Brain microvascular endothelial cell (primary cell): ENCODE data around the gene PPP3R1.

ENCODE experiments used
- DNase-seq: peaks from one replicate; pipeline ENCODE4 v3.0.0-alpha.2; 2020
- H3K27ac ChIP-seq: fragments of 250-450 bp; sonication (Bioruptor Pico); 2 replicates; pipeline ENCODE4 v1.5.1; 2020; ENCODE audit warnings: mild to moderate bottlenecking, moderate library complexity
- H3K27me3 ChIP-seq: fragments of 250-450 bp; sonication (Bioruptor Pico); replicated peaks from 2 replicates; pipeline ENCODE4 v1.5.1; 2020; ENCODE audit warnings: mild to moderate bottlenecking
- H3K36me3 ChIP-seq: fragments of 250-450 bp; sonication (Bioruptor Pico); replicated peaks from 2 replicates; pipeline ENCODE4 v1.5.1; 2020; ENCODE audit warnings: mild to moderate bottlenecking
- H3K4me3 ChIP-seq: 2 replicates; pipeline ENCODE4 v1.5.1; 2011; ENCODE audit warnings: low read depth, mild to moderate bottlenecking, control low read depth, low read length, moderate library complexity
- in situ Hi-C: cut with HindIII; loops from 2 replicates; pipeline ENCODE4 v1.10.0; 2017; ENCODE audit warnings: low sequenced_read_pairs, low pct_ligation_motif_present
- TF ChIP-seq, protein P1 (sequence below): IDR thresholded peaks from 2 replicates; pipeline ENCODE4 v1.5.1; 2011; ENCODE audit warnings: low read depth, mild to moderate bottlenecking, moderate library complexity, low read length, control low read depth, inconsistent platforms; ENCODE audit errors: missing control alignments

PPP3R1 gene

DNA sequence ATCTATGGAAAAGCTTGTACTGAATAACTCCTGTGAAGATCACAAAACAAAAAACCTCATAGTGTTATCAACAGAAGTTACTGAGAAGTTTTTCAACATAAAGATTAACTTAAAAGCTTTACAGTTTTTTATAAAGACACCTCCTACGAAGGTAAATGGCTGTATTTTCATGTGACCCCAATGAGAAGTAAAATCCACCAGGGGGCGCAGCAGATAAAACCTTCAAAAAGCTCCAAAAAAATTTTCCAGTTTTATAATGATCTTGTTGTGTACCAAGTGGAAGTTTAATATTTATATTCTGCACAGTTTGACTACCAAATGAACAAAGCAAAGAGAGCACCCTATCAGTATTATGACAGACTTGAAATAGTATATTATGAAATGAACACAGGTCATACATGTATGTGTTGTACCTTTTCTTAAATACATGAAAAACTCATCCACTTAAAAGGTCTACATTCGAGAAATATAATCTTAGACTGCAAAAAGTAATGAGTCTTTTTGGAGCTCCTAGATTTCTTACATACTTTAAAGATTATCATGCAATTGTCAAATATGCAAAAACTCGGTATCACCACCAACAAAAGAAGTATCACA is 56.1 kb downstream of the PPP3R1 start:
- Histone ChIP-seq H3K36me3 (no peaks in the 10 kb centered on the region), H3K4me3 (no peak overlapping the region), H3K27ac (no peak overlapping the region), H3K27me3 (no peaks in the 10 kb centered on the region)
- TF ChIP-seq, protein P1, sequence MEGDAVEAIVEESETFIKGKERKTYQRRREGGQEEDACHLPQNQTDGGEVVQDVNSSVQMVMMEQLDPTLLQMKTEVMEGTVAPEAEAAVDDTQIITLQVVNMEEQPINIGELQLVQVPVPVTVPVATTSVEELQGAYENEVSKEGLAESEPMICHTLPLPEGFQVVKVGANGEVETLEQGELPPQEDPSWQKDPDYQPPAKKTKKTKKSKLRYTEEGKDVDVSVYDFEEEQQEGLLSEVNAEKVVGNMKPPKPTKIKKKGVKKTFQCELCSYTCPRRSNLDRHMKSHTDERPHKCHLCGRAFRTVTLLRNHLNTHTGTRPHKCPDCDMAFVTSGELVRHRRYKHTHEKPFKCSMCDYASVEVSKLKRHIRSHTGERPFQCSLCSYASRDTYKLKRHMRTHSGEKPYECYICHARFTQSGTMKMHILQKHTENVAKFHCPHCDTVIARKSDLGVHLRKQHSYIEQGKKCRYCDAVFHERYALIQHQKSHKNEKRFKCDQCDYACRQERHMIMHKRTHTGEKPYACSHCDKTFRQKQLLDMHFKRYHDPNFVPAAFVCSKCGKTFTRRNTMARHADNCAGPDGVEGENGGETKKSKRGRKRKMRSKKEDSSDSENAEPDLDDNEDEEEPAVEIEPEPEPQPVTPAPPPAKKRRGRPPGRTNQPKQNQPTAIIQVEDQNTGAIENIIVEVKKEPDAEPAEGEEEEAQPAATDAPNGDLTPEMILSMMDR = no peak
- peak; percentile 33 for DNase-seq
- in situ Hi-C loops = no loop called here

DNA sequence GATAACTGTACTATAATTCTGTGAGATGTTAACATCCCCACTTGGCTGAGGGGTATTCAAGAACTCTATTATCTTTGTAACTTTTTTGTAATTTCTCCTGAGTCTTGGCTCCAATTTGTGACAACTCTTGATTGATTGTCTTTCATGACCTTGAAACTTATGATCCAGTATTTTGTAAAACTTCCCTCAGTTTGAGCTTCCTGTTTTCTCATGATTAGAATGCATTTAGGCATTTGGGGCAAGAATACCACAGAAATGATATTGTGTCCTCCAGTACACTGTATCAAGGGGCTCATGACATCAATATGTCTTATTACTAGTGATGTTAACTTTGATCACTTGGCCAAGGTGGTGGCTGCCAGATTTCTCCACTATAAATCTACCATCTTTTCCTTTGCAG is 57.2 kb downstream of the PPP3R1 start:
- no peaks in the 10 kb centered on the region for H3K27me3 ChIP-seq
- H3K27ac ChIP-seq = no peak overlapping the region
- no peak for DNase-seq
- H3K4me3 ChIP-seq = no peak overlapping the region
- in situ Hi-C loops = no loop called here
- TF ChIP-seq, protein P1 = no peak
- no peaks in the 10 kb centered on the region for H3K36me3 ChIP-seq

DNA sequence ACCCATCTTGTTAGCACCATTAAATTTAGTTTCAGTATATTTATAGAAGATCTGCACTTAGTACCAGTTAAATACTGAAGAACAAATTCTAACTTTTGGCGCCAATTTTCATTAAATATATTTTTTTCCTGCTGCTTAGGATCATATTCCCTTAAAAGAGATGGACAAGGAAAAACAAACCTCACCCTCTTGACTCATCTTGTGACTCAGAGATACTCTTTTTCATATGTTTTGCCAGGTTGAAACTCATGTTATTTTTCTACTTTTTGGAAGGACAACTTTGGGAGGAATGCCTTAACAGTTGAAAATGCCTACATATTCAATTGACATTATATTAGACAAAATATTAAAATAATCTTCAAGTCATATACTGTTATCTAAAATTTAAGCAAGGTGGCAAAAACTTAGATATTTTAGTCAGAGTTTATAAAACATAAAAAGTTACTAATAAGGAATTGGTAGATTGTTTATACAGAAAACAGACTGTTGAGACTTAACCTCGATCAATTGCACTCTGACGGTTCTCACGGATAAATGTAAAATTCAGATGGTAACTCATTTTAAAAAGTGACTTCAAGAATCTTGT is 58.5 kb downstream of the PPP3R1 start:
- DNase-seq = no peak
- H3K4me3 ChIP-seq = no peak overlapping the region
- TF ChIP-seq, protein P1 = no peak
- no peaks in the 10 kb centered on the region for H3K36me3 ChIP-seq
- peak overlapping the region; percentile 66 for H3K27ac ChIP-seq
- in situ Hi-C loops = no loop called here
- no peaks in the 10 kb centered on the region for H3K27me3 ChIP-seq

DNA sequence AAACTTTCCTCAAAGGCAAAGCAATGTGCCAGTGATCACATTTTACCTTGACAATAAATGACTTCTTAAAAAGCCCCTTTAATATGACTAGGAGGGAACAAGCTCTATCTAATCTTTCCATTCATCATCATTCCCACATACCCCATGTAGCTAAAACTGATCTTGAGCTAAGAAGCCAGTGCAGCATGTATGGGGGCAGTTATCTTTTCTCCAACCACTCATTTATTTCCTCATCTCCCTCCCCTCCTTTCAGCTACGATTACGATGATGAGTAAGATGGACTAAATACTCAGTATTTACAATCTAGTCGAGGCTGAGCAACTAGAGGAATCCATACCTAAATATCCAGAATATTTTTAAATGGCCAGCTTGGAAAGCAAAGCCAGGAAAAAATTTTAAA is 59.2 kb downstream of the PPP3R1 start:
- H3K36me3 ChIP-seq = no peaks in the 10 kb centered on the region
- H3K27ac ChIP-seq = peak overlapping the region; percentile 66
- in situ Hi-C loops = no loop called here
- DNase-seq = peak; percentile 34
- no peak overlapping the region for H3K4me3 ChIP-seq
- TF ChIP-seq, protein P1 = no peak
- no peaks in the 10 kb centered on the region for H3K27me3 ChIP-seq

DNA sequence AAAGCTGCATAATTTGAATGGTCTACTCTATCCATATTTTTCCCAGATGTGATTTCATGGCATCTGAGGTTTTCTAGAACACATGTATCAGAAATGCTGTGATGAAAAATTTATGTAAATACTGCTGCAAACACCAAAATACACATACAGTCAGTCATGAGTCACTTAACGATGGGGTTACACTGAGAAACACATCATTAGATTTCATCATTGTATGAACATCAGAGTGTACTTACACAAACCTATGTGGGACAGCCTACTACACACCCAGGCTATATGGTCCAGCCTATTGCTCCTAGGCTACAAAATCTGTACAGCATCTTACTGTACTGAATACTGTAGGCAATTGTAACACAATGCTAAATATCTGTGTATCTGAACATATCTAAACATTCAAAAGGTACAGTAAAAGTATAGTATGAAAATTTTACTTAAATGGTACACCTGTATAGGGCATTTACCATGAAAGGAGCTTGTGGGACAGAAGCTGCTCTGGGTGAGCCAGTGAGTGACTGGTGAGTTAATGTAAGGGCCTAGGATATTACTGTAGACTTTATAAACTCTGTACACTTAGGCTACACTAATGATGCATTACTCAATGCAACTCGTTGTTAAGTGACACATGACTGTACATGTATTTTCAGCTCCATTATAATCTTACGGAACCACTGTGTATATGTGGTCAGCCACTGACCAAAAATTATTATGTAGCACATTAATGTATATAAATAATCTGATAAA is 61.2 kb downstream of the PPP3R1 start:
- Histone ChIP-seq H3K27ac (peak overlapping the region; percentile 32), H3K27me3 (no peaks in the 10 kb centered on the region), H3K36me3 (no peaks in the 10 kb centered on the region), H3K4me3 (no peak overlapping the region)
- TF ChIP-seq, protein P1 = no peak
- in situ Hi-C loops = no loop called here
- DNase-seq = peak; percentile 51
